Embryonic facial prominence (tissue), 1 donor: ENCODE data around the gene CCDC182.

Source experiments
- DNase-seq: peaks from one replicate; pipeline ENCODE4 v3.0.0-alpha.2; 2016; ENCODE audit errors: extremely low spot score

The CCDC182 gene

GRCh38 chr17:57727630-57728175, 17.4 kb downstream of the CCDC182 start:
- DNase-seq: no peak

- DNase-seq: no peak
These were observed 18.3 kb downstream of the CCDC182 start for GRCh38 chr17:57726838-57727237.

- DNase-seq: no peak
These were observed 18.8 kb downstream of the CCDC182 start for GRCh38 chr17:57726213-57726790.

GRCh38 chr17:57724729-57725125, 20.4 kb downstream of the CCDC182 start:
- no peak for DNase-seq

GRCh38 chr17:57724026-57724728, 20.9 kb downstream of the CCDC182 start:
- DNase-seq: no peak

- no peak for DNase-seq
These were observed 21.6 kb downstream of the CCDC182 start for GRCh38 chr17:57723427-57724025.

- DNase-seq: no peak
These were observed 22.4 kb downstream of the CCDC182 start for GRCh38 chr17:57722704-57723043.

- no peak for DNase-seq
These were observed 23.0 kb downstream of the CCDC182 start for GRCh38 chr17:57721967-57722703.

GRCh38 chr17:57720386-57721035, 24.6 kb downstream of the CCDC182 start:
- DNase-seq: no peak

GRCh38 chr17:57718878-57719277, 26.2 kb downstream of the CCDC182 start:
- no peak for DNase-seq

- no peak for DNase-seq
These were observed 29.1 kb downstream of the CCDC182 start for GRCh38 chr17:57715981-57716380.

GRCh38 chr17:57714665-57715180, 30.4 kb downstream of the CCDC182 start:
- no peak for DNase-seq

GRCh38 chr17:57713140-57713539, 32.0 kb downstream of the CCDC182 start:
- DNase-seq: no peak

- DNase-seq: no peak
These were observed 36.7 kb downstream of the CCDC182 start for GRCh38 chr17:57708410-57708809.

GRCh38 chr17:57707892-57708291, 37.2 kb downstream of the CCDC182 start:
- DNase-seq: no peak

- DNase-seq: no peak
These were observed 38.3 kb downstream of the CCDC182 start for GRCh38 chr17:57706761-57707160.

- no peak for DNase-seq
These were observed 39.0 kb downstream of the CCDC182 start for GRCh38 chr17:57705921-57706695.

- DNase-seq: no peak
These were observed 40.7 kb downstream of the CCDC182 start for GRCh38 chr17:57704448-57704847.

GRCh38 chr17:57703273-57703672, 41.8 kb downstream of the CCDC182 start:
- DNase-seq: no peak

- DNase-seq: no peak
These were observed 44.0 kb downstream of the CCDC182 start for GRCh38 chr17:57701124-57701523.

- no peak for DNase-seq
These were observed 45.3 kb downstream of the CCDC182 start for GRCh38 chr17:57699751-57700219.
